OCI-LY3 (cell line): Measurements from ENCODE around the gene EPHA6.

ENCODE experiments used
- CTCF ChIP-seq: fragments of 200-600, 300-600 bp; sonication (generic); IDR thresholded peaks from 2 replicates; pipeline ENCODE4 v1.5.1; 2014; ENCODE audit warnings: antibody characterized with exemption, low read length, low read depth
- EZH2phosphoT487 ChIP-seq: fragments of 200-600 bp; shearing (Covaris generic); IDR thresholded peaks from 2 replicates; pipeline ENCODE4 v1.6.1; 2018; ENCODE audit warnings: antibody characterized with exemption, mixed run types, low read depth

- no peak for TF ChIP-seq CTCF
- no peak for TF ChIP-seq EZH2phosphoT487
Measured at GRCh38 chr3:96960661-96961330, 146.4 kb downstream of the EPHA6 start.
